HG02870 (cell line): ENCODE measurements around the gene MOXD1.
"Not testable (repeated sequence)": the region's sequence is repeated elsewhere in the genome, so short reads cannot be mapped to it uniquely, and the experiment has no call there.

Experiments used
- ATAC-seq: cut with Tn5 transposase; IDR thresholded peaks from one replicate; pipeline ENCODE4 v1.9.1; 2021; ENCODE audit warnings: mild to moderate bottlenecking, moderate library complexity; ENCODE audit not compliant: unreplicated experiment

Gene MOXD1

GRCh38 chr6:132357120-132357519, 44.2 kb downstream of the MOXD1 start:
- no peak for ATAC-seq

DNA sequence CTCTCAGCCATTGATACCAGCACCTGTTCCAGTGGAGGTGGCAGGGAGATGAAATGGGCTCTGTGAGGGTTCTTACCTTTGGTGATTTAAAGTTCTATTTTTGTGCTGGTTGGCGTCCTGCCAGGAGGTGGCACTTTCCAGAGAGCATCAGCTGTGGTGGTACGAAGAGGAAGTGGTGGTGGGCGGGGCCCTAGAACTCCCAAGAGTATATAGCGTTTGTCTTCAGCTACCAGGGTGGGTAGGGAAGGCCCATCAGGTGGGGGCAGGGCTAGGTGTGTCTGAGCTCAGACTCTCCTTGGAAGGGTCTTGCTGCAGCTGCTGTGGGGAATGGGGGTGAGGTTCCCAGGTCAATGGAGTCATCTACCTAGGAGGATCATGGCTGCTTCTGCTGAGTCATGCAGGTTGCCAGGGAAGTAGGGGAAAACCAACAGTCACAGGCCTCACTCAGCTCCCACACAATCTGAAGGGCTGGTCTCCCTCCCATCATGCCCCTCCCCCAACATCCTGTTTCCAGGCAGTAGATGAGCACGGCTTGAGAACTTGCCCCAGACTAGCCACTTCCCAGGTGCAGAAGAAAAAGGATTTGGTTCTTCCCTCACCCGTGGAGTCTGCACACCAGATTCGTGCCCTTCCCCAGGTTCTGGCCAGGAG, 46.6 kb downstream of the MOXD1 start:
- no peak for ATAC-seq

DNA sequence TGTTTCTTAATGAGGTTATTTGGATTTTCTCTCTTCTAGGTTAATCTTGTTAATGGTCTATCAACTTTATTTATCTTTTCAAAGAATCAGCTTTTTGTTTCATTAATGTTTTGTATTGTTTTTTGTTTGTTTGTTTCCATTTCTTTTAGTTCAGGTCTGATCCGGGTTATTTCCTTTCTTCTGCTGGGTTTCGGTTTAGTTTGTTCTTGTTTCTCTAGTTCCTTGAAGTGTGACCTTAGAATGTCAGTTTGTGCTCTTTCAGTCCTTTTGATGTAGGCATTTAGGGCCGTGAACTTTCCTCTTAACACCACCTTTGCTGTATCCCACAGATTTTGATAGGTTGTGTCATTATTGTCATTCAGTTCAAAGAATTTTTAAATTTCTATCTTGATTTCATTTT, 49.3 kb downstream of the MOXD1 start:
- ATAC-seq, result not testable (repeated sequence)

DNA sequence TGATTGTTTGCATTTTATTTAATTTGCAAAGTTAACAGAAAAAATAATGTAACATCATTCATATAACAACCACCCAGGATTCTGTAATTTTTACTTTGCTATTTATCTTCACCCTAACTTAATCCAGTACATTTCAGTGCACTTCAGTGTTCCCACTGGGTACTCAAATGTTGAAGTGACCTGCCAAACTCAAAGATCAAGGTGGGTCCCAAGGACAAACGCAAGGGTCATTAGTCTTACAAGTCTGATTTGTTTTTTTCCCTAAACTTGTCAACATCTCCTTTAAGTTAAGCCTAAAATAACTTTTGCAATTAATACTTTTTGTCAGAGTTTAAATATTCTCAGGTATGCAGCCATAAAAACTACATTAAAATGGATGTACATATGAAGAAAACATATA, 53.0 kb downstream of the MOXD1 start:
- no peak for ATAC-seq

DNA sequence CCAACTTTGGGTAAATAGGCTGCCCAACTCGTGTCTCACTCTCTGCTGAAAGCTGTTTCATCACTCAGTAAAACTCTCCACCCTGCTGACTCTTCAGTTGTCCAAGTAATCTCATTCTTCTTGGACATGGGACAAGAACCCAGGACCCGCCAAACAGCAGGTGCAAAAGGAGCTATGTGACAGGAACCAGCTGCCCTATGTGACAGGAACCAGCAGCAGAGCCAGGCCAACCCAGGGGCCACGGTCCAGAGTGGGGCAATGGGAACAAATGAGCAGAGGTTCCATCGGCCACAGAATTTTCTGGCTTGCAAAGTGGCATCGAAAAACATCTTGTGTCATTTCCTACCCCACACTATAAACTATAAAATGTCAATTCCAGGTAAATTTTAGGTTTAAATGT, 56.5 kb downstream of the MOXD1 start:
- ATAC-seq, result no peak

- no peak for ATAC-seq
Measured at GRCh38 chr6:132341646-132342045, 59.6 kb downstream of the MOXD1 start.

GRCh38 chr6:132334521-132334885, 66.8 kb downstream of the MOXD1 start:
- no peak for ATAC-seq

DNA sequence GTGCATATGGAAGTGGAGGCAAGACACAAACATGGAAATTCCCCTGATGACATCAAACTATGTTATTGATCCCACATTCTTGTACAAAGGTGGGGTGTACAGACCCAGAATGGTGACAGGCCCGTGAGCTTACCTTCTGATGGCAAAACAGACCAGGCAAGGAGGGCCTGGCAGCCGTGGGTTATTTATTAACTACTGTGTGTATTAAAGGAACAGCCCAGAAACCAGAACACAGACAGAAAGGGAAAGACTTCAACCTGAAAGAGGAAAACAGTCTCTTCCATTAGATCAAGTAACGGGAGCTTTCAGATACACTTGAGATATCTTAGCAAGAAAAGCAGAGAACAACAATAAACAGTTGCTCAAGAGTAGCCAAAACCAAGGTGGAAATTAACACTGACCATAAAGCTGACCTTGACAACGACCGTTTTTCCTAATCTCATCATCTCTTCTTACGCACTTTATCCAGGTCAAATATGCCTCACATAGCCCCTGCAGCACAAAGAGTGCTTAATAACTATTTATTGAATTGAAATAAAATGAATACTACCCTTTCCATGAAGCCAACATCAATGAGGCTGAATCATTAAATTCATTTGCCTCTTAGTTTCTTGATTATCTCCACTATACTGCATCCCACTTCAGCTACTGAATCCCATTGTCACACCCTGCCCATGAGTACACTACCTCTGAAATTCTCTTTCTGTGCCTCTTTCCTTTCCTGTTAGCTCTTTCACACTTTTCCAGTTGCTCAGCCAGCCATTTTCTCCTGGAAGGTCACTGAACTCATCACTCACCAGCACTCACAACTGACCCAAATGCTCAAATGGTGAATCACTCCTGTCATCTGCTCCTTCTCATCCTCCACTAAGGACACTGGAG, 67.4 kb downstream of the MOXD1 start:
- ATAC-seq, result no peak

DNA sequence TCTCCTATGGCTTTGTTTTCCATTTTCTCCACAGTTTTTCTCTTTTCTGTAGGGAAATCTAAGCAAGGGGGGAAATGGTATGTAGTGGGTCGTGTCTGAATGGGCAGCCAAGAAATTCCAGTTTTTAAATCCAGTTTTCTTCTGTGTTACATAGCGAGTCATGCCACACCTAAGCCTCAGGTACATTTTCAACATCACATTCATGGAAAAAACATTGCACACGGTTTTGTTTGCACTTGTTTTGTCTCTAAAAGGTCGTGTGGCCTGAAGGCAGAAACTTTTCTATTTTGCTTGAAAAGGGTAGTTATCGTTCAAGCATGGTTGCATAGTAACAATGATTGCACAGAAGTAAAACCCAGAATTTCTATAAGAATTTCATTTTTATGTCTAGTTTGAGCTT, 70.5 kb downstream of the MOXD1 start:
- ATAC-seq, result no peak

DNA sequence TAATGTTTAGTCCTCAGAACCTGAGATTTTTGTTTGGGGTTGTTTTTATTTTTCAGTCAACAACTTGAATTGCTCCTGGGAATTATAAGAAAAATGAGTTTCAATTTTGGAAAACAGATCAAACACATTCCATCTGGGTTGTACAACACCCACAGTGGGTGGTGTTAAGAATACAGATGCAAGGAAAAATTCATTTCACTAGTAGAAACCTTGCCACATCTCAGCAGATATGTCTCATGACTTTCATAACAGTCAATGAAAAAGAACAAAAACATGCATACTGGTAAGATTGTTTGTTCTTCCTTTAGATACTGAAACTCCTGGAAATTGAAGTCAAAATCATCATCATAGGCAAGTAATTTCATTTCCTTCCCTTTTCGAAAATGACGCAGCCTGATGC, 78.9 kb downstream of the MOXD1 start:
- no peak for ATAC-seq

DNA sequence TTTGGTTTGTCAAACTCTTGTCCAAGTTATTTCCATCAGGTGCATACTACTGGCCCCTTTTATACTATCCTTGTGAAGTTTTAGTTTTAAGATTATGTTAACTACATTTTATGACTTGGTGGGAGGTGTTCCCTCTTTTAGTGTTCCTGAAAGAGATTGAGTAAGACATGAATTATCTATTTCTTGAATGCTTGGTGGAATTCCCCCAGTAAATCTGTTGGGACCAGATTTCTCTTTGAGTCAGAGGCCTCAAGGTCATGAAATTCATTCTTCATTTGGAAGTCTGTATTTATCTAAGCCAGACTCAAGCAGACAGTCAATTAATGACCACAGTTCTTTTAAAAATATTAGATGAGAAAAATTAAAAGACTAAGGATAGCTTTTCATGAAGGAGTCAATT, 81.3 kb downstream of the MOXD1 start:
- no peak for ATAC-seq

GRCh38 chr6:132316970-132317369, 84.3 kb downstream of the MOXD1 start:
- no peak for ATAC-seq

- no peak for ATAC-seq
Measured at GRCh38 chr6:132314432-132314831, 86.8 kb downstream of the MOXD1 start.

DNA sequence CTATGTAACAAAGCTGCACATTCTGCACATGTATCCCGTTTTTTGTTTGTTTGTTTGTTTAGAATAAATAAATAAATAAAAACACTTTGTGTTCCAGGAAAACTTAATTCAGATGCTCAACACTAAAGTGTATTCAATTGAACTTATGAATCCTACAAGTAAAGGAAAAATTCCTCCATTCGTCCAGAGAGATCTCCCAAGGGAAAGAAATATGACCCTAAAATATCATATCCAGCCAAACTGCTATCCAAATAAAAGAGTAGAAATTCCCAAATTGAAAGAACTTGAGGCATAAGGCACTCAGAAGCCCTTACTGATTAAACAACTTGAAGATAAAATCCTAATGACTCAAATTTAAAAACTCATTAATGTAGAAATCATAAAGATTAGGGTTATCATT, 90.4 kb downstream of the MOXD1 start:
- ATAC-seq, result no peak

- ATAC-seq, result not testable (repeated sequence)
Measured at GRCh38 chr6:132310151-132310550, 91.1 kb downstream of the MOXD1 start.

GRCh38 chr6:132304891-132305305, 96.4 kb downstream of the MOXD1 start:
- no peak for ATAC-seq

- peak; percentile 82 for ATAC-seq
Measured at GRCh38 chr6:132300323-132300949, 100.8 kb downstream of the MOXD1 start.

- peak; percentile 65 for ATAC-seq
Measured at GRCh38 chr6:132298344-132298949, 102.8 kb downstream of the MOXD1 start.

- no peak for ATAC-seq
Measured at GRCh38 chr6:132289756-132290155, 111.5 kb downstream of the MOXD1 start.

- no peak for ATAC-seq
Measured at GRCh38 chr6:132287101-132287500, 114.2 kb downstream of the MOXD1 start.

- no peak for ATAC-seq
Measured at GRCh38 chr6:132286298-132287019, 114.8 kb downstream of the MOXD1 start.
